Measurements from ENCODE around the gene PCDH9. TPM values are rescaled to one million over a fixed set of nuclear protein-coding genes. Genes with fewer than 3 reads are reported as not detected.

The PCDH9 gene
- polyA plus RNA-seq, 1 of the 3 experiments (the other 2 are of a cell fraction) = 1.3 TPM

DNA sequence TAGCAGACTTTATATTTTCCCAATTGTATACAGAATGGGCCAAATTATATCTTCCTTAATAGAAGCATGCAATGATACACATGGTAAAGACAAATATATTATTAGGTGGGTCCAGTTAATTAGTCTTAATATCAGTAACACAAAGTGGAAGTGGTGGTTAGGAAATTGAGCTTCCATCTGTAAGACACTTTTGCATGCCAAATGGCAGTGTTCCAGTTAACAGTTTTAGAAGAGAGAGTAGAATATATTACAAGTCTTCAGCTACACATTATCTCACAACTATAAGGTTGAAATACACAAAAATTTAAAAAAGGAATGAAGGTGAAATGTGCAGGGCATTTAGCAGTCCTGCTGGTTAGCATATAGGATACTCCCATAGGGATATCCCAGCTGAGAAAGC lies 536.5 kb downstream of the PCDH9 start:
- H3K4me1 ChIP-seq (ENCODE audit: control insufficient read depth in 1 of 2, insufficient read depth in 2 of 2, low read depth in 1 of 2, low read length in 1 of 2) = no peaks in the 10 kb centered on the region; a peak in 1 of 4 replicates
- no peaks in the 10 kb centered on the region for H3K9me3 ChIP-seq
- TF ChIP-seq FOXJ3 (CRISPR knock-in tag; IDR thresholded peaks at IDR 0.05) = no peak
- TF ChIP-seq, protein P1, sequence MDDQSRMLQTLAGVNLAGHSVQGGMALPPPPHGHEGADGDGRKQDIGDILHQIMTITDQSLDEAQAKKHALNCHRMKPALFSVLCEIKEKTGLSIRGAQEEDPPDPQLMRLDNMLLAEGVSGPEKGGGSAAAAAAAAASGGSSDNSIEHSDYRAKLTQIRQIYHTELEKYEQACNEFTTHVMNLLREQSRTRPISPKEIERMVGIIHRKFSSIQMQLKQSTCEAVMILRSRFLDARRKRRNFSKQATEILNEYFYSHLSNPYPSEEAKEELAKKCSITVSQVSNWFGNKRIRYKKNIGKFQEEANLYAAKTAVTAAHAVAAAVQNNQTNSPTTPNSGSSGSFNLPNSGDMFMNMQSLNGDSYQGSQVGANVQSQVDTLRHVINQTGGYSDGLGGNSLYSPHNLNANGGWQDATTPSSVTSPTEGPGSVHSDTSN (IDR thresholded peaks at IDR 0.05) = no peak
- TF ChIP-seq TEAD4 (IDR thresholded peaks at IDR 0.05; ENCODE audit: borderline replicate concordance, insufficient read depth) = no peak
- TF ChIP-seq, protein P2, sequence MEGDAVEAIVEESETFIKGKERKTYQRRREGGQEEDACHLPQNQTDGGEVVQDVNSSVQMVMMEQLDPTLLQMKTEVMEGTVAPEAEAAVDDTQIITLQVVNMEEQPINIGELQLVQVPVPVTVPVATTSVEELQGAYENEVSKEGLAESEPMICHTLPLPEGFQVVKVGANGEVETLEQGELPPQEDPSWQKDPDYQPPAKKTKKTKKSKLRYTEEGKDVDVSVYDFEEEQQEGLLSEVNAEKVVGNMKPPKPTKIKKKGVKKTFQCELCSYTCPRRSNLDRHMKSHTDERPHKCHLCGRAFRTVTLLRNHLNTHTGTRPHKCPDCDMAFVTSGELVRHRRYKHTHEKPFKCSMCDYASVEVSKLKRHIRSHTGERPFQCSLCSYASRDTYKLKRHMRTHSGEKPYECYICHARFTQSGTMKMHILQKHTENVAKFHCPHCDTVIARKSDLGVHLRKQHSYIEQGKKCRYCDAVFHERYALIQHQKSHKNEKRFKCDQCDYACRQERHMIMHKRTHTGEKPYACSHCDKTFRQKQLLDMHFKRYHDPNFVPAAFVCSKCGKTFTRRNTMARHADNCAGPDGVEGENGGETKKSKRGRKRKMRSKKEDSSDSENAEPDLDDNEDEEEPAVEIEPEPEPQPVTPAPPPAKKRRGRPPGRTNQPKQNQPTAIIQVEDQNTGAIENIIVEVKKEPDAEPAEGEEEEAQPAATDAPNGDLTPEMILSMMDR (IDR thresholded peaks at IDR 0.05) = no peak
- TF ChIP-seq NFIC (IDR thresholded peaks at IDR 0.05; ENCODE audit: borderline replicate concordance) = no peak
- TF ChIP-seq FOXM1 (IDR thresholded peaks at IDR 0.05; ENCODE audit: low read depth) = no peak
- no peak for TF ChIP-seq SIN3A (IDR thresholded peaks at IDR 0.05; ENCODE audit: borderline replicate concordance, low read depth, low read length)
- TF ChIP-seq TCF12 (IDR thresholded peaks at IDR 0.05) = no peak
- TF ChIP-seq, protein P3, sequence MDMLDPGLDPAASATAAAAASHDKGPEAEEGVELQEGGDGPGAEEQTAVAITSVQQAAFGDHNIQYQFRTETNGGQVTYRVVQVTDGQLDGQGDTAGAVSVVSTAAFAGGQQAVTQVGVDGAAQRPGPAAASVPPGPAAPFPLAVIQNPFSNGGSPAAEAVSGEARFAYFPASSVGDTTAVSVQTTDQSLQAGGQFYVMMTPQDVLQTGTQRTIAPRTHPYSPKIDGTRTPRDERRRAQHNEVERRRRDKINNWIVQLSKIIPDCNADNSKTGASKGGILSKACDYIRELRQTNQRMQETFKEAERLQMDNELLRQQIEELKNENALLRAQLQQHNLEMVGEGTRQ (IDR thresholded peaks at IDR 0.05; ENCODE audit: borderline replicate concordance, low read depth, low read length) = no peak
- TF ChIP-seq RFX5 (IDR thresholded peaks at IDR 0.05; ENCODE audit: low read length) = no peak
- TF ChIP-seq, protein P4, sequence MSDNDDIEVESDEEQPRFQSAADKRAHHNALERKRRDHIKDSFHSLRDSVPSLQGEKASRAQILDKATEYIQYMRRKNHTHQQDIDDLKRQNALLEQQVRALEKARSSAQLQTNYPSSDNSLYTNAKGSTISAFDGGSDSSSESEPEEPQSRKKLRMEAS (IDR thresholded peaks at IDR 0.05; ENCODE audit: low read depth) = no peak
- TF ChIP-seq FOSL2 (IDR thresholded peaks at IDR 0.05; ENCODE audit: borderline replicate concordance, low read depth) = no peak
- no peak for TF ChIP-seq SMC3 (IDR thresholded peaks at IDR 0.05; ENCODE audit: low read depth, low read length)
- TF ChIP-seq GABPA (IDR thresholded peaks at IDR 0.05; ENCODE audit: low read depth) = no peak
- no peak for TF ChIP-seq CHD2 (IDR thresholded peaks at IDR 0.05; ENCODE audit: low read length, partially characterized antibody)
- no peak for TF ChIP-seq MEF2A (IDR thresholded peaks at IDR 0.05; ENCODE audit: borderline replicate concordance, low read depth)
- no peak for TF ChIP-seq GATA2 (CRISPR knock-in tag; IDR thresholded peaks at IDR 0.05)
- TF ChIP-seq, protein P5, sequence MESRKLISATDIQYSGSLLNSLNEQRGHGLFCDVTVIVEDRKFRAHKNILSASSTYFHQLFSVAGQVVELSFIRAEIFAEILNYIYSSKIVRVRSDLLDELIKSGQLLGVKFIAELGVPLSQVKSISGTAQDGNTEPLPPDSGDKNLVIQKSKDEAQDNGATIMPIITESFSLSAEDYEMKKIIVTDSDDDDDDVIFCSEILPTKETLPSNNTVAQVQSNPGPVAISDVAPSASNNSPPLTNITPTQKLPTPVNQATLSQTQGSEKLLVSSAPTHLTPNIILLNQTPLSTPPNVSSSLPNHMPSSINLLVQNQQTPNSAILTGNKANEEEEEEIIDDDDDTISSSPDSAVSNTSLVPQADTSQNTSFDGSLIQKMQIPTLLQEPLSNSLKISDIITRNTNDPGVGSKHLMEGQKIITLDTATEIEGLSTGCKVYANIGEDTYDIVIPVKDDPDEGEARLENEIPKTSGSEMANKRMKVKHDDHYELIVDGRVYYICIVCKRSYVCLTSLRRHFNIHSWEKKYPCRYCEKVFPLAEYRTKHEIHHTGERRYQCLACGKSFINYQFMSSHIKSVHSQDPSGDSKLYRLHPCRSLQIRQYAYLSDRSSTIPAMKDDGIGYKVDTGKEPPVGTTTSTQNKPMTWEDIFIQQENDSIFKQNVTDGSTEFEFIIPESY (IDR thresholded peaks at IDR 0.05; ENCODE audit: borderline replicate concordance, low read depth) = no peak
- TF ChIP-seq RAD21 (IDR thresholded peaks at IDR 0.05; ENCODE audit: low read length) = no peak
- no peak for TF ChIP-seq RXRA (IDR thresholded peaks at IDR 0.05; ENCODE audit: borderline replicate concordance, low read depth)
- POLR2A ChIA-PET = no interaction called here
- H3K4me2 ChIP-seq = no peak overlapping the region
- H3F3A ChIP-seq (replicated peaks; ENCODE audit: insufficient read depth) = no peaks in the 10 kb centered on the region
- no peak overlapping the region for H2AFZ ChIP-seq (ENCODE audit: low read depth)
- CTCF ChIA-PET = interaction anchor here (1.0 kb wide), 1 partner anchor 530 kb away, joined by 7 read pairs; no protein-coding TSS in a partner anchor
- H3K4me3 ChIP-seq (ENCODE audit: low read depth in 2 of 2, low read length in 1 of 2) = no peak overlapping the region
- no peaks in the 10 kb centered on the region for H3K9me2 ChIP-seq
- no peaks in the 10 kb centered on the region for H4K20me1 ChIP-seq (ENCODE audit: insufficient read depth)
- DNase-seq = no peak
- no peaks in the 10 kb centered on the region for H3K27me3 ChIP-seq (ENCODE audit: insufficient read depth)
- H3K27ac ChIP-seq (ENCODE audit: low read depth in 2 of 2, low read length in 1 of 2) = no peak overlapping the region
- H3K36me3 ChIP-seq (replicated peaks in 1 of 2; ENCODE audit: control insufficient read depth in 1 of 2, insufficient read depth in 2 of 2, low read length in 1 of 2) = no peaks in the 10 kb centered on the region
- H3K79me2 ChIP-seq (ENCODE audit: insufficient read depth) = no peaks in the 10 kb centered on the region
- H3K9ac ChIP-seq = no peak overlapping the region

Data from SK-N-SH (cell line).